CD4-positive, alpha-beta T cell treated with Interleukin-10 for 1 hour (primary cell): ENCODE results near the gene LRRC8B.
"Not testable (repeated sequence)": the region's sequence is repeated elsewhere in the genome, so short reads cannot be mapped to it uniquely, and the experiment has no call there.

ENCODE experiments used
- DNase-seq: peaks from one replicate; pipeline ENCODE4 v3.0.0-alpha.2; 2020

The LRRC8B gene

DNA sequence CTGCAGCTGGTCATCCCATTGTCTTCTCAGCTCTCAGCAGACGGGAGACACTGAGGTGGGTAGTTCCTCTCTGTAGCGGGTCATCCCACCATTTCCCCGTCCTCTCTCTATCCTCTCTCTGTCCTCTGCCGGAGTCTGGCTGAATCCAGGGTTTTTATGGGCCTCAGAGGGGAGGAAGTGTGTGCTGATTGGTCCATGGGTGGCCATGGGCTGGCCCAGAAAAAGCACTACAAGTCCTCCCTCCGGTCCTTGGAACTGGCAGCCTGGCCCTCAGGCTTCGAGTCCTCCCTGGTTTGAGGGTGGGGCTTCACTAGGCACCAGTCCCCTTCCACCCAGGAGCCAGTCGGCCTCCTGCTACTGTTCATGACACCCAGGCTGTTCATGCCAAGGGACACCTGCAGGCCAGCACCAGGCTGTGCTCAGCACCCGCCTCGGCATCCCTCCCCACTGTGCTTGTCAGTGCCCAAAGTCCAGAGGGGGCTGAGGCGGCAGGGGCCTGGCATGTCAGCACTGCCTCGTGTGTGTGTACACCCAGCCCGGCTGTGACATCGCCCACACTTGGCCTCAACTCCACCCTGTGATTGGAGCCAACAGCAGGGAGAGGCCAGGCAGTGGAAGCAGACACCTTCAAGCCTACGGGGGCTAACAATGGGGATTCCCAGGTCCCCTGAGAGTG, 85.3 kb downstream of the LRRC8B start:
- peak; percentile 76 for DNase-seq

DNA sequence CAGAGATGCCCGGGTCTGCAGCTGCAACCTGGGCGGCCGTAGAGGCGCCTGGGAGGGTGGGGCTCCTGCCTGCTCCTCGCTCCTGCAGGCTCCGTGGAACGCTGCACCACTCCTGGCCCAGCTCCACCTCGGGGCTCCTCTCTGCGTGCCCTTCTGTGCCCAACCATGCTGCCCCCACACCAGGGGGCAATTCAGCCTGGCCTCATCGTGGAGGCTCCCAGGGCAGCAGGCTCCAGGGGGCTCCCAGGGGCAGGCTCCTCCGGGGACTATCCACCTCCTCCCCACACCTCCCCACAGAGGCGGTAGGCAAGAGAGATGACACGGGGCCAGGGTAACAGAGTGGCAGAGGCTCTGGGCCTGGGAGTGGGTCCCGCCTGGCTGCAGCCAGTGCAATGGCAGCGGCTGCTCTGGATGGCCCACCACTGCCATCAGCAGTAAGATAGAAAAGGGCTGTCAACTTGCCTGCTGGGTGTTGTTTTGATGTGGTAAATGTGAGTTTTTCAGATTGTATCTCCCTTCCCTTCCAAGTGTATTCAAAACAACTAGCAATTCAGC, 85.9 kb downstream of the LRRC8B start:
- peak; percentile 80 for DNase-seq

DNA sequence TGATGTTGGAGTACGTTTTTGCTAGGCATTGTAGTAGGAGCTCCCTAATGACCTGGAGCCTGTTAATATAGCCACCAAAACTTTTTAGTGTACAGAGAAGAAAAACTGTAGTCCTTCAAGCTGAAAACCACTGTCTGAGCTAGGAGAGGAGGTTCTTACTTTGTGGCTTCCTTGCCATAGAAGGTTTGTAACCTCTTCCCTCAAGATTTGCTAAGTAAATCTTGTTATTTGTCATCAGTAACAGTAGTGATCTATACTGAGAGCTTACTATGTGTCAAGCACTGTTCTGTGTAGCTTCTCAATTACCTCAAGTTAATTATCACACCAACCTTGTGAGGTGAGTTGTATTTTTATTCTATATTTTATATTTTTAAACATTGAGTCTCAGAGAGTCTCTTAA, 87.1 kb downstream of the LRRC8B start:
- peak; percentile 59 for DNase-seq

DNA sequence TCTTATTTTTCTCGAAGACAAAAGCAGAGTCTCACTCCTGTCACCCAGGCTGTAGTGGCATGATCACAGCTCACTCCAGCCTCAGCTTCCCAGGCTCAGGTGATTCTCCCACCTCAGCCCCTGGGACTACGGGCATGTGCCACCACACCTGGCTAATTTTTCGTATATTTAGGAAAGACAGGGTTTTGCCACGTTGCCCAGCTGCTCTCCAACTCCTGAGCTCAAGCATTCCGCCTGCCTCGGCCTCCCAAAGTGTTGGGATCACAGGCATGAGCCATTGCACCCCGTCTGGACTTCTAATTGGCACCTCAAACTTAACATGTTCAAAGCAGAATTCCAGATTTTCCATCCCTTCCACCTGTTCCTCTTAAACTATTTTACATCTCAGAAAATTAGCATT, 89.3 kb downstream of the LRRC8B start:
- no peak for DNase-seq

DNA sequence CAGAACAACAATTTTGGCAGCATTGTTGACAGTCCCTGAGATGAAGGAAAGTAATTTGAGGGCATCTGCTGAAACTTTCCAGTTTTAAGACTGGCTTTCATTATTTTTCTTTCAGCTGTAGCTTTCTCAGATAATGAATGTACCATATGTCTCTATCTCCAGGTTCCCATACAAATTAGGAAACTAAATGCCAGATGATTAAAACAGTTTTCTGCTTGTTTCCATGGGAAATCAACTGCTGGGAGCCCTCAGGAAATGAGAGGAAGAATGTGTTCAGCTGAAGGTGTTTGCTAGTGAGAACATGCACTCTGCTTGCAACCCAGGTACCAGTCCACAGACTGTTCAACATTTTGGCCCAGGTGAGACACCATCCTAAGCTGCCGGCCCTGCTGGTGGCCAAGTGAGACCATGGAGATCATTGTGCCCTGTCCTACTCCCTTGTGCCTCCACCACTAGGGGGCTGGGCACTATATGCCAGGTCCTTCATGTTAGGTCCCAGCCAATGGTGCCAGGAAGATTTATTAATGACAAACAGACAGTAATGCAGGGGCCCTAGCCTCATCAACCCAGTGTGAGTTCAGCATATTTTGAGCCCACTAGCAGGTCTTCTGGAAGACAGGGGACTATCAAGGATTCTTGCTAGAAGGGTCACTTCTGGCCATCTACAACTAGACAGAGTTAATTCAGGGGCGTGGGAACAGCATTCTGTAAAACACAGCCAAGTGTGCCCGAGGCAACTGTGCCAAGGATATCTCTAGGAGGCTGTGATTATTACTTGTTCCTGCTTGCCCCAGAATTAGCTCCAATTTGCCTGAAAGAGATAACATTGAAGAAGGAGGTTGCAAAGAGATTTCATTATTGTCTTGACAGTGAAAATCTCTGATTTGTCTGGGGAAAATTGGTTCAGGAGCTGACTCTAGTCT, 91.3 kb downstream of the LRRC8B start:
- DNase-seq: peak; percentile 39

DNA sequence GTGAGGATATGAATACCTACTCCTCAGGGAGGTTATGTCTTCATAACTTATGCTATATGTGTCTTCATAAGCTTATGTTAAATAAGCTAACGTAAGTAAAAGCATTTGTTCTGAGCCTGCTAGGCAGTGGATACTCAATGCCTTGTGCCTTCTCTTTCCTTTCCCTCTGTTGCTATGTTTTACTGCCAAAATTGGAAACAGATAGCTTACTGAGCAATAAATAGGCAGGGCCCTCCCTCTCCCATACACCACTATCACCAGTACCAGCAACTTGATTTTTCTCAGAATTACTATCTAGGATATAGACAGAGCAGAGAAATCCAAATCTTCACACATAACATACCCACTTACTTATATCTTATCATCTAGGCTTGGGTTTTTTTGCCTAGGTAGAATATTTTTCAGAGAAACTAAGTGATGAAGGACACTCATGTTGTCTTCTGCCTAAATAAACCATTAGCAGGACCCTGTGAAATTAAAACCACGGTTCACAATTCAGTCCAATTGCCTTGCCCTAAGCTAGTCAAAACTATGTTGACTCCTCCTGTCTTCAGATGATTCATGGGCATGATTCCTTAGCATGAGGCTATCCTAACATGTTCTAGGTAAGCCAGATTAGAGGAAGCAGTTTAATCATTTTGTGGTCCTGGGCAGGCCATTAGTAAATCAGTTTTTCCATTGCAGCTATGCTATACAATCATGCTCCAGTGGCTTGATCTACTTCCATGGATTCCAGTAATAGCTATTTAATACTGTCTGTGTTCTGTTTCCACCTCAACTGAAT, 92.4 kb downstream of the LRRC8B start:
- DNase-seq: no peak

DNA sequence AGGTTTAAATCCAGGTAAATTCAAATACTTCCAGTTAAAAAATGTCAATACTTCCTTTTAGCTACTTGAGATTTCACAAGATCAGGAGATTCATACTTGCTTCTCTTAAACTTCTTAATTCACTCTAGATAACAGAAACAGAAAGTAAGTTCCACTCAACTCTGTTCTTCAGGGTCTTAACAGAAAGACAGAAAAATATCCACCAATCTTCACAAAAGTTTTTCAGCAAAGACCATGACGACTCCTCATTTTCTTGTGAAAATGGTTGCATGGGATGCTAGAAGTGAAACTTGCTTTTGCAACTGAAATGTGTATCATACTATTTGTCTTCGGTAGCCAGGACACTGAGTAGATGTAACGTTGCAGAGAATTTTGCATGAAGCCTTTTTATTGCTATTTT, 96.0 kb downstream of the LRRC8B start:
- DNase-seq: no peak

DNA sequence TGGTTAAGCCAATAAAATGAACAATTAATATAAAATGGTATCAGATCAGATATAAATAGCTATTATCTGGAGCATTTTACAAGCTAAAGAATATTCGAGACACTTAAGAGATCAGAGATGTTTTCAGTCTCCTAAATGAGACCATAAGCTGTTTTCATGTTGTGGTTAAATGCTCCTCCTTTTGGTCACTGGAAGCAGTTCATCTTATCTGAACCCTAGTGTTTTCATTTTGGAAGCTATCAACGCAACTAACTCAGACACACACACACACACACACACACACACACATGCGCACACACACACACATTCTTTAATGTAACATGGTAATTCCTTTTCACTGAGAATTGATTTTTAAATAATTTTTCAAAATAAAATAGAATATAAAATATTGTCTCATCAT, 98.3 kb downstream of the LRRC8B start:
- peak; percentile 68 for DNase-seq

DNA sequence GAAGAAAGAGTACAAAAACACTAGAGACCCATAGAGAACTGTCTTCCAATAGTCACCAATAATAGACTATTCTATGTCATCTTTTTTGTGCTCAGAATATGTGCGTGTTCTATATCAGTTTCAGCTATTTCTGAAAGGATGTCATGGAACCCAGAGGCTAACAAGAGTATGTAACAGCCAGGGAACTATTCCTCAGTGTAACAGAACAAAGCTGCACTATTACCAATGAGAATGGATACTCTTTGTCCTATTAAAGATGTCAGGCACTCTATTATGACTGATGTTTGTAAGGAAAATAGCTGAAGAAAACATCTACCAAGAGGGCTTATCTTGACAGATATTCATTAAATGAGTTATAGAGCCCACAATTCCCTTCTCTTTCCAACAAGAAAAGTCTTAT, 99.7 kb downstream of the LRRC8B start:
- no peak for DNase-seq

DNA sequence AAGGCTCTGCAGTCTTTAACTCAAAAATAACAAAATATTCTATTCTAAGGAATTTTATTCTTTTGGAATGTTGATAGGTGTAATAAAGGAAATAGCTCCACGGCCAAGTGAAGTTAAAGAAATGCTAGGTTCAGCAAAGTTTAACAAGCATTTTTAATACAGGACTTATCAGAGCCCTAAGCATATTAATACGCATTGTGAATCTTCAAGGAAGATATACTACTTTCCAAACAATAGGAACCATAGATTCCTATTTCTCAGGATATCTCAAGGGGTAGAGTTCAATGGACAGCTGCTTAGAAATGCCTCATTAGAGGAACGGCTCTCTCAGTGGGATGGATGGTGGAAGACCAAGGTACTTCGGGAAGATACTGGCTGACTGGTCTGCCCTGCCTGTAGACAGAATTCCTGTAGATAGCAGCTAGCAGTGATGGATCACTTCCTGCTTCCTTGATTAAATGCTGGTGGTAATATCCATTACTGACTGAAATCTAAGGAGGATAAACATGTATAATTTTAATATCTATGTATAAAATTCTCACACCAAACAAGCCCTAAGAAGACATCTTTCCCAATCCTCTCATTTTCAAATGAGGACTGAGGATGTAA, 100.2 kb downstream of the LRRC8B start:
- DNase-seq: no peak

DNA sequence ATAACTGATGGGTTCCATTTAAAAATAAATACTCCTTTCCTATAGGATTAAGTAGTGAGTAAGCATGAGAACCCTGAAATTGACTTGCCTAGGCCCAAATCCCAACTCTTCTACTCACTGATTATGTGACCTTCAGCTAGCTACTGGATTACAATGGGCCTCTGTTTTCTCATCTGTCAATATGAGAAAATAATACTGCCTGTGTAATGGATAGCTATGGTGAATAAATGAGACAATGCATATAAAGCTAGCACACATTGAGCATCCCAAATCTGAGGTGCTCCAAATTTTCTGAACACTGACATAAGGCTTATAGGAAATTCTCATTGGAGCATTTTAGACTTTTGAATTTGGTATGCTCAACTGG, 103.0 kb downstream of the LRRC8B start:
- no peak for DNase-seq

DNA sequence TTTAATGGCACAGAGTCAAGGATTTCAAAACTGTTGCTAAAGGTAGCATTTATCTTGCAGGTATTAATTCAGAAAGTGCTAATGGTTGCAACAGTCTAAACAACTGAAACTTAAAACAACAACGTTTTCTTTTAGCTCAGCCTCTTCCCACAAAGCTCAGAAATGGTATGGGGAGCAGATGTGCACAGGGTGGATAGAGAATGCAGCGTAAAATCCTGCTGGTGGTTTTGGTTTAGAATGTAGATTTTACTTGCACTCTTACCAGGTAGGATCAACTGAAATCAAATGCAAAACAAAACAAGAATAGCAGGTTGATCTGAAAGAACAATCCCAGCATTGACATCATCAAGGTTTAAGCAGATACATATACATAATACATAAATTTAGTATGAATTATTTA, 104.5 kb downstream of the LRRC8B start:
- DNase-seq: no peak

DNA sequence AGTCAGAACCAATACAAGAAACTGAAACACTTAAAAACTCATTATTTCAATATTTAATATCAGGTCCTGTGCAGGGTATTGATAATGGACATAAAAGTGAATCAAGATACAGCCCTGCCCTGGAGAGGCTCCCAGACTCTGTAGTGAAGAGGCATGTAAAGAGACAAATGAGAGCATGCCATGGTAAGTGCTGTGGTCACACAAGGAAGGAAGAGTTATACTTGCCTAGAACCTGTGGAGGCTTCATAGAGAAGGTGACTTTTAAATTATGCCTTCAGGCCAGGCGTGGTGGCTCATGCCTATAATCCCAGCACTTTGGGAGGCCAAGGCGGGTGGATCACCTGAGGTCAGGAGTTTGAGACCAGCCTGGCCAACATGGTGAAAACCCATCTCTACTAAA, 105.0 kb downstream of the LRRC8B start:
- DNase-seq: not testable (repeated sequence)

DNA sequence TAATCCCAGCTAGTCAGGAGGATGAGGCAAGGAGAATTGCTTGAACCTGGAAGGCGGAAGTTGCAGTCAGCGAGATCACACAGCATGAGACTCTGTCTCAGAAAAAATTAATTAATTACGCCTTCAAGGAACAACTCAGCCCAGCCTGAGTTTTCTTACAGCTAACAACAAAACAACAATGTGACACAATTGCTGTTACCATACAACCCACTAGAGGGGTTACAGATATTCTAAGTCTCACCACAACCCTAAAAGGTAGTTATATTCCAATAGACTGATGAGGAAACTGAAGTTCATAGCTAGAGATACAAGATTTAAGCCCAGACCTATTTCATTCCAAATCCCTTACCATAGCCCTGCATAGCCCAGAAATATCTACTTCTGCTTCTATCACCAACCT, 105.4 kb downstream of the LRRC8B start:
- DNase-seq: peak; percentile 51

DNA sequence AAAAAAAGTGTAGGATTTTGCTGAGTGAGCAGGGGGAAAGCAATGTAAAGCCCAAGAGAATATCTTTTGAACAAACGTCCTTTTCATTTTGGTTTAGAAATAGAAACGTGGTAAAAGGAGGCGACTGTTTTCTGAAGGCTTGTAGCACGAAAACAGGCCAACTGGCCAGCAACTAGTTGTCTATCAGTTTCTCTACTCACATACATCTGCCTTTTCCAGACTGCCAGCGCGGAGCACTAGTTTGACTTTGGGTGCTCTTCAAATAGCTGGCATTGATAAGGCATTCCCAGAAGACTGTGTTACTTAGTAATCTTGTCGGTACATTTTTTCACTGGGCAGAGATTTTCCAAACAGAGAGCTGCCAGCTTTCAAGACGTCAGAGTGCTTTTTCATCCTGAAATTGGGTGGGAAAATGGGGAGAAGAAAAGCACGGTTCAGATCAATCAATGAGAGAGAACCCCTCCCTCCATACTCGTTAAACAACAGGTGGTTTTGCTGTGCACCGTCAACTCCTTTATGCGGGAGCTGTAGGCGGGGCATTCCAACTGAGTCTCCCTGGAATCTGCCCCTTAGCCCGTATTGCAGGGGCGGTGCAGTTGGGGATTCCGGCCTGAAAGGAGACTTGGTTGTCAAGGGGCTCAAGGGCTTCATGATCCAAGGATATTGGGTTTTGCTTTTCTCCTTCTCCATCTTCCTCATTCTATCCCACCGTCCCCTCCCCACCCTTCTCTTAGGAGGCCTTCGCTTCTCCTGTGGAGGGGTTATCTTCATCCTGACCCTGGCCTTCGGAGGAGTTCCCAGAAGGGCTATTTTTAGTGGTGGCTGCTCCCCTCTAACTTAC, 107.4 kb downstream of the LRRC8B start:
- DNase-seq: no peak

DNA sequence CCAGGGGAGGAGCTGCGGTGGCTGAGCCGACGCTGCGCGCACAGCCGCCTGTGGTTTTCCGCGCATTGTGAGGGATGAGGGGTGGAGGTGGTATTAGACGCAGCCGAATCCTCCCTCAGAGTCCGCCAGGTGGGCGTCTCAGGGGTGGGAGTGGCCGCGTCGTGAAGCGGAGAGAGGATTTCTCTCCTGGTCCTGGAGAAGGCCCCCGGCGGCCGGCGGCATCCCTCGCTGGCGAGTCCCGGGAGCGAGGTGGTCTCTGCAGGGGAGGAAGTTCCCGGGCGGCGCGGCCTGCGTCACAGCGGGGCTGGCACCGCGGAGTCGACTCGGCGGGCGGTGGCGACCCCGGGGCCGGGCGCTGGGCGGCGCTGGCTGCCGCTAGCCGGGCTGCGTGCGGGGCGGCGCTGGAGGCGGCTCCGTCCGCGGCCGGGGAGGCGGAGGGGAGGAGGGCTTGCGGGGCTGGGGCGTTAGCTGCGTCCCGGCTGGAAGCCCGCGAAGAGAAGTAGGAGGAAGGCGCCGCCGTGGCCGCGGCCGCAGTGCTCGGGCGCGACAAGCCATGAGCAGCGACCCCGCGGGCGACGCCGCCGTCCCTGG, 108.1 kb downstream of the LRRC8B start, which contains the start of gene LRRC8C:
TSS of gene LRRC8C (plus strand) at position 464 of the 591 bp plus-strand sequence. CDS start 53,354 bp downstream, outside the sequence.
- DNase-seq: peak; percentile 89

DNA sequence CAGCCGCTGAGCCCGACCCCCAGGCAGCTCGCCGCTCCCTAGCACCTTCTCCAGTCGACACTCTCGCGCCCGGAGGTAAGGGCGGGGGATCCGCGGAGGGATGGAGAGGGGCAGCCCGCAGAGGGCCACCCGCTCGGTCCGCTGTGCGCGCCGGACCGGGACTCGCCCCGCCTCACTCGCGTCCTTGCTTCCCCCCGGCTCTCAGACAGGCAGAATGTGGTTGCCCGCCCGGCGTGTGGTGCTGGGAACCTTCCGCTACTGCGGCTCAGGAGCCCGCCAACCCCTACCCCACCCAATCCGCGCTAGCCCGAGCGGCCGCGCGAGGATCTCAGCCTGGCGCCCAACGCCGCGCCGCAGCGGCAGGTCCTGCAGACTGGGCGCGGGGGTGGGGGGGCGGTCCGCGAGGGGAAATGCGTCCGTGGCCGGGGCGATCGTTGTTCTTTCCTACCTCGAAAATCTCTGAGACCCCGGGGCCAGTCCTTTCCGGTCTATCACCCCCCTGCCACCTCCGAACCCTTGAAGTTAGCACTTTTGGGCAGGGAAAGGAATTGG, 108.7 kb downstream of the LRRC8B start:
- peak; percentile 73 for DNase-seq

DNA sequence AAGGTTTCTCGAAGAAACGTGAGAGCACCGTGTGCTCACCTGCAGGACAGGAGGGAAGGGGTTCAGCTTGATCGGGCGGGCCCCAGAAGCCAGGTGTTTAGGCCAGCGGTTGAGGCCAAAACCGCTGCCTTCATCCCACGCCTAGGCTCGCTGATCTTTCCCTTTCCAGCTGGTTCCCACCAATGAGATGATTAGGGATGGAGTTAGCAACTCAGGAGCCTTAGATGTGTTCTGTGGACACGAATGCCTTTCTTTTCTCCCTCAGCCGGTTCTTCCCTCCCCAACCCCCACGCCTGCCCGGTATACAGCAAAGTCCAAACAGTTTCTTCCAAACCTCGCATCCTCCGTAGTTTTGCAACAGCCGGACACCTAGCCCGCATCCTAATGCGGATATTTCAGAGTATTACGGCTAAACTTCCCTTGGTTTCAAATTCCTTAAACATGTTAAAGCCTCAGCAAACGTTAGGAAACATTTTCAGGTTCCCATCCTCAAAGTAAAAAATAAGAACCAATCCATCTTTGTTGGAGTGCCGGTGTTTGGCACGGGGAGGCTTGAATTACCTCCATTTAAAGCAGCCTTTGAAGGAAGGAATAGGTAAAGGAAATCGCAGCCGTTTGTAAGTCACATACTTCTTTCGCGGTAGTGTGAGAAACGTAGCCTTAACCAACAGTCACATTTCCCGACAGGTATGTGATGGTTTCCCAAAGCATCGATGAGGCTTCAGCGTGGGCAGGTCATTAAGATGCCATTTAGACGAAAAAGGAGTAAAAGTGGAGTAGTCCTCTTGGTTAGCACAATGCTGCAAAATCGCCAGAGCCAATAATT, 109.4 kb downstream of the LRRC8B start:
- DNase-seq: peak; percentile 52

DNA sequence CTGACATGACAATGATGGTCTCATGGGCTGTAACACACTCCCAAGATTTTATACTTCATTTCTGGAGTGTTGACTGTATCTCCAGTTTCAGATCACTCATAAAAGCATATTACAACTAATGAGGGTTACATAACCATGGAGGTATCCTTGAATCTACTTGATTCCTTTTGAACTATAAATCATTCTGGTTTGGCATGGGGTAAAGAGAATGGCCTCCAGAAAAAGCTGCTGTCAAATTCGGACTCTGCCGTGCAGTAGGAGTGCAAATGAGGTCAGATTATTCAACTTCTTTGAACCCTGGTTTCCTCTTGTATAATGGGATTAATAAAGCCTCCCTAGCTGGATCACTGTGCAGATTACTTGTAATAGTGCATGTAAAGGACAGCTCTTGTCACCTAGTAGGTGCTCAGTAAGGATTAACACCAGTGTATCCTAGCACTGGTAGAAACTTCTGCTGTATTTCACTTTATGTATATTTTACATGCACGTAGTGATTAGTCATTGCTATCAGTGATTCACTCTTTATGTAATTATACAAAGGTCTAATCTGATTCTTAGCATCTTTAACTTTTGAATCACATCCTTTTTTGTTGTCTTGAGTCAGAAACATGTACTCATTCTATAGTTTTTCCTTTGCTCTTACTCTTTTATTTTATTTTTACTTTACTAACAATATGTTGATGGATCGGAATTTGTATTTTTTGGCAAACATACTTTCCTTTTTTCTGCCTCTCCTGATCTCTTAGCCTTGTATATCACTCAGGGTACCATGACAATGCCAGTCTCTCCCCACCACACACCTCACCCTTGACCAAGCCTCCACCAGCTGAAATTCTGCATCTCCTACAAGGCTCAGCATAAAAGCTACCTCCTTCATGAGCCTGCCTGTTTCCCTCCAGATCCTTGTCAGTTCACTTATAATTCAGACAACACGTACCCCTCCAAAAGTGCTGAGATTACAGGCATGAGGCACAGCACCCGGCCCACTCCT, 111.5 kb downstream of the LRRC8B start:
- DNase-seq: no peak
